ENCODE measurements around the gene CD93. TPM values are rescaled to one million over a fixed set of nuclear protein-coding genes. Genes with fewer than 3 reads are reported as not detected.

Gene CD93
- total RNA-seq, 1 donor from 2014 or later = not detected

GRCh38 chr20:23068283-23068682, 17.8 kb downstream of the CD93 start:
- peaks cover 23% of the 10 kb centered on the region for H3K4me1 Mint-ChIP-seq
- H3K4me3 Mint-ChIP-seq = no peak overlapping the region
- no peak for DNase-seq (ENCODE audit: low spot score)
- no peaks in the 10 kb centered on the region for H3K27me3 Mint-ChIP-seq (ENCODE audit: insufficient read depth, low read depth)
- TF ChIP-seq, protein P1, sequence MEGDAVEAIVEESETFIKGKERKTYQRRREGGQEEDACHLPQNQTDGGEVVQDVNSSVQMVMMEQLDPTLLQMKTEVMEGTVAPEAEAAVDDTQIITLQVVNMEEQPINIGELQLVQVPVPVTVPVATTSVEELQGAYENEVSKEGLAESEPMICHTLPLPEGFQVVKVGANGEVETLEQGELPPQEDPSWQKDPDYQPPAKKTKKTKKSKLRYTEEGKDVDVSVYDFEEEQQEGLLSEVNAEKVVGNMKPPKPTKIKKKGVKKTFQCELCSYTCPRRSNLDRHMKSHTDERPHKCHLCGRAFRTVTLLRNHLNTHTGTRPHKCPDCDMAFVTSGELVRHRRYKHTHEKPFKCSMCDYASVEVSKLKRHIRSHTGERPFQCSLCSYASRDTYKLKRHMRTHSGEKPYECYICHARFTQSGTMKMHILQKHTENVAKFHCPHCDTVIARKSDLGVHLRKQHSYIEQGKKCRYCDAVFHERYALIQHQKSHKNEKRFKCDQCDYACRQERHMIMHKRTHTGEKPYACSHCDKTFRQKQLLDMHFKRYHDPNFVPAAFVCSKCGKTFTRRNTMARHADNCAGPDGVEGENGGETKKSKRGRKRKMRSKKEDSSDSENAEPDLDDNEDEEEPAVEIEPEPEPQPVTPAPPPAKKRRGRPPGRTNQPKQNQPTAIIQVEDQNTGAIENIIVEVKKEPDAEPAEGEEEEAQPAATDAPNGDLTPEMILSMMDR (IDR thresholded peaks at IDR 0.05) = no peak
- TF ChIP-seq EZH2 (IDR thresholded peaks at IDR 0.05) (no peak), EZH2phosphoT487 (IDR thresholded peaks at IDR 0.05) (no peak)
- Histone ChIP-seq H3K79me2 (ENCODE audit: low read depth) (no peaks in the 10 kb centered on the region), H2AFZ (replicated peaks) (no peak overlapping the region), H3F3A (ENCODE audit: low read depth) (no peaks in the 10 kb centered on the region), H3K4me3 (no peak overlapping the region), H3K4me1 (peaks cover 17% of the 10 kb centered on the region), H3K4me2 (no peak overlapping the region), H3K27me3 (no peaks in the 10 kb centered on the region), H3K36me3 (no peaks in the 10 kb centered on the region), H3K27ac (no peak overlapping the region), H3K9me3 (ENCODE audit: low read depth) (no peaks in the 10 kb centered on the region), H3K9ac (no peak overlapping the region), H4K20me1 (ENCODE audit: low read depth) (no peaks in the 10 kb centered on the region)
- no peaks in the 10 kb centered on the region for H3K9me3 Mint-ChIP-seq
- H3K27ac Mint-ChIP-seq = no peak overlapping the region
- H3K36me3 Mint-ChIP-seq = no peaks in the 10 kb centered on the region

- peaks cover 20% of the 10 kb centered on the region for H3K4me1 Mint-ChIP-seq
- no peak for DNase-seq (ENCODE audit: low spot score)
Observed at GRCh38 chr20:23066772-23067171, 19.4 kb downstream of the CD93 start.

GRCh38 chr20:23065266-23066201, 20.6 kb downstream of the CD93 start:
- DNase-seq (ENCODE audit: low spot score) = no peak
- H3K27me3 ChIP-seq = no peaks in the 10 kb centered on the region
- Mint-ChIP-seq H3K4me3 (no peak overlapping the region), H3K27ac (no peak overlapping the region), H3K4me1 (peaks cover 20% of the 10 kb centered on the region), H3K9me3 (no peaks in the 10 kb centered on the region), H3K27me3 (ENCODE audit: insufficient read depth, low read depth) (peaks cover 2% of the 10 kb centered on the region), H3K36me3 (no peaks in the 10 kb centered on the region)
- H3K36me3 ChIP-seq = no peaks in the 10 kb centered on the region
- H3F3A ChIP-seq (ENCODE audit: low read depth) = no peaks in the 10 kb centered on the region
- H2AFZ ChIP-seq (replicated peaks) = no peak overlapping the region
- H3K9me3 ChIP-seq (ENCODE audit: low read depth) = no peaks in the 10 kb centered on the region
- H3K79me2 ChIP-seq (ENCODE audit: low read depth) = no peaks in the 10 kb centered on the region
- no peak overlapping the region for H3K27ac ChIP-seq
- H3K9ac ChIP-seq = no peak overlapping the region
- H3K4me2 ChIP-seq = peak overlapping the region; percentile 34
- H3K4me3 ChIP-seq = no peak overlapping the region
- H4K20me1 ChIP-seq (ENCODE audit: low read depth) = no peaks in the 10 kb centered on the region
- TF ChIP-seq EZH2 (IDR thresholded peaks at IDR 0.05) (no peak), EZH2phosphoT487 (IDR thresholded peaks at IDR 0.05) (no peak)
- TF ChIP-seq, protein P1 (IDR thresholded peaks at IDR 0.05) = no peak
- H3K4me1 ChIP-seq = peaks cover 11% of the 10 kb centered on the region

More at GRCh38 chr20:23066772-23067171, 19.4 kb downstream of the CD93 start:
- Histone ChIP-seq H4K20me1 (ENCODE audit: low read depth) (no peaks in the 10 kb centered on the region), H3K4me2 (no peak overlapping the region), H3K4me1 (peaks cover 12% of the 10 kb centered on the region), H2AFZ (replicated peaks) (no peak overlapping the region), H3K27me3 (no peaks in the 10 kb centered on the region), H3F3A (ENCODE audit: low read depth) (no peaks in the 10 kb centered on the region), H3K79me2 (ENCODE audit: low read depth) (no peaks in the 10 kb centered on the region), H3K27ac (no peak overlapping the region), H3K9me3 (ENCODE audit: low read depth) (no peaks in the 10 kb centered on the region), H3K9ac (no peak overlapping the region), H3K4me3 (no peak overlapping the region), H3K36me3 (no peaks in the 10 kb centered on the region)
- TF ChIP-seq EZH2 (IDR thresholded peaks at IDR 0.05) = no peak
- no peak for TF ChIP-seq EZH2phosphoT487 (IDR thresholded peaks at IDR 0.05)
- TF ChIP-seq, protein P1 (IDR thresholded peaks at IDR 0.05) = no peak
- Mint-ChIP-seq H3K4me3 (no peak overlapping the region), H3K9me3 (no peaks in the 10 kb centered on the region), H3K27ac (no peak overlapping the region), H3K36me3 (no peaks in the 10 kb centered on the region), H3K27me3 (ENCODE audit: insufficient read depth, low read depth) (peaks cover 2% of the 10 kb centered on the region)
